Activated CD4-positive, alpha-beta T cell treated with anti-CD3 and anti-CD28 coated beads for 48 hours (primary cell): ENCODE data around the gene RPS15.

Experiments used
- DNase-seq: peaks from one replicate; pipeline ENCODE4 v3.0.0-alpha.2; 2020

RPS15 gene

DNA sequence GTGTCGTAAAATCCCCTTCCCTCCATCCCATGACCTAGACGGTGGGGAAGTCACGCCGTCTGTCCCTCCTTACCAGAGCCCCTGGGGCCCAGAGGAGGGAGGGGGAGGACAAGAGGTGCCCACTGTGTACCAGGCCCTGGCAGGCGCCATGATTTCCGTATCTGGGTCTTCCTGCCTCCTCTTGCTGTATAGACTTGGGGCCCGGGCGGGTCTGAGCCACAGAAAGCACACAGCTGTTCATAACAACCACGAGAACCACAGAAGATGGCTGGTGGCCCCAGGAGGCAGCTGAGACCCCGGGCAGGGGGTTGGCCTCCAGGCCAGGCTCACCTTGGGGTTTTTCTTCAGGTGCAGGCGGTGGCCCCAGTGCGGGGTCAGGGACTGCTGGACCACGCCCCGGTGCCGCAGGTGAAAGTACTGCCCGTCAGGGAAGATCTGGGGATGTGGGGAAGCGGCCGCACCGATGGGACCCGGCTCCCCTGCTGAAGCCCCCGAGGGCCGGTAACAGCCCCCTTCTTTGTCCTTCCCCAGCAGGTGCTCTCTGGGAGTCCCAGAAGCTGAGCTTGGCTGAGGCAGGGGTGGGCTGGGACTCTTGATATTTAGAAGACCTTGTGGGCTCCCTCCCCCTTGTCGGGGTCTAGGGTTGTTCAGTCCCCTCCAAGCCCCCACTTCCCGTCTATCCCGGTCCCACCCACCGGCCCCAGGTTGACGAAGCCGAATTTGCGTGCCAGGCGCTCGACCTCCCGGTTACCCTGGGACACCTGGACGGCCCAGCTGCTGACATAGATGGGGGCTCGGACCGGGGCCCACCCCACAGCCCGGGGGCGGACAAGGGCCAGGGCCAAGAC lies 51.5 kb downstream of the RPS15 start:
- no peak for DNase-seq
